Measurements from ENCODE around the gene SMG6. TPM values are rescaled to one million over a fixed set of nuclear protein-coding genes. Genes with fewer than 3 reads are reported as not detected.

The SMG6 gene
- polyA plus RNA-seq, 1 of the 3 experiments (the other 2 are of a cell fraction), result 15.7 TPM

GRCh38 chr17:2085648-2085949 is 218.0 kb downstream of the SMG6 start:
- Histone ChIP-seq H2AFZ (ENCODE audit: low read depth) (no peak overlapping the region), H3K4me1 (ENCODE audit: control insufficient read depth in 1 of 2, insufficient read depth in 2 of 2, low read depth in 1 of 2, low read length in 1 of 2) (peaks cover 33 to 90% of the 10 kb centered on the region in 2 experiments), H3K4me3 (ENCODE audit: low read depth in 2 of 2, low read length in 1 of 2) (no peak overlapping the region), H3K9me2 (no peaks in the 10 kb centered on the region), H3K4me2 (peak overlapping the region; percentile 41; the same call in 1 of the 2 replicates), H3K9me3 (no peaks in the 10 kb centered on the region), H3K9ac (no peak overlapping the region), H3K36me3 (replicated peaks in 1 of 2; ENCODE audit: control insufficient read depth in 1 of 2, insufficient read depth in 2 of 2, low read length in 1 of 2) (peaks cover 9 to 10% of the 10 kb centered on the region in 2 experiments), H4K20me1 (ENCODE audit: insufficient read depth) (no peaks in the 10 kb centered on the region), H3K27me3 (ENCODE audit: insufficient read depth) (no peaks in the 10 kb centered on the region), H3F3A (replicated peaks; ENCODE audit: insufficient read depth) (peaks cover 12% of the 10 kb centered on the region), H3K27ac (ENCODE audit: low read depth in 2 of 2, low read length in 1 of 2) (peak overlapping the region; percentile 57 to 89), H3K79me2 (ENCODE audit: insufficient read depth) (peaks cover 7% of the 10 kb centered on the region; the same call in 1 of the 2 replicates)
- 71% methylated on average over 5 of the region's 5 CpGs for WGBS (ENCODE audit: low lambda C conversion rate)
- DNase-seq, result no peak
- POLR2A ChIA-PET, result interaction anchor here (1.1 kb wide), 1 partner anchor 10 kb away, joined by 5 read pairs; no protein-coding TSS in a partner anchor
- no peak for TF ChIP-seq CHD2 (IDR thresholded peaks at IDR 0.05; ENCODE audit: low read length, partially characterized antibody)
- CTCF ChIA-PET, result interaction anchor here (0.9 to 2.7 kb wide), 6 partner anchors 9 to 159 kb away, joined by 3 to 17 read pairs (median 6); partner anchors contain the start of gene HIC1

GRCh38 chr17:2084766-2085647 is 218.6 kb downstream of the SMG6 start:
- no peak overlapping the region for H2AFZ ChIP-seq (ENCODE audit: low read depth)
- peak; percentile 73 for DNase-seq
- ChIA-PET POLR2A (interaction anchor here (0.8 to 1.1 kb wide), 2 partner anchors 9 to 17 kb away, joined by 3 to 5 read pairs; no protein-coding TSS in a partner anchor), CTCF (interaction anchor here (0.8 to 2.7 kb wide), 10 partner anchors 8 to 160 kb away, joined by 3 to 17 read pairs (median 4); partner anchors contain the start of gene HIC1)
- H3K4me2 ChIP-seq, result peak overlapping the region; percentile 41; the same call in 1 of the 2 replicates
- peaks cover 29 to 86% of the 10 kb centered on the region in 2 experiments for H3K4me1 ChIP-seq (ENCODE audit: control insufficient read depth in 1 of 2, insufficient read depth in 2 of 2, low read depth in 1 of 2, low read length in 1 of 2)
- H3K27me3 ChIP-seq (ENCODE audit: insufficient read depth), result no peaks in the 10 kb centered on the region
- no peaks in the 10 kb centered on the region for H3K9me3 ChIP-seq
- H3K79me2 ChIP-seq (ENCODE audit: insufficient read depth), result peaks cover 6% of the 10 kb centered on the region; the same call in 1 of the 2 replicates
- peak overlapping the region; percentile 6; the same call in 1 of the 2 replicates for H3K9ac ChIP-seq
- no peaks in the 10 kb centered on the region for H4K20me1 ChIP-seq (ENCODE audit: insufficient read depth)
- H3K4me3 ChIP-seq (ENCODE audit: low read depth in 2 of 2, low read length in 1 of 2), result no peak overlapping the region
- H3K36me3 ChIP-seq (replicated peaks in 1 of 2; ENCODE audit: control insufficient read depth in 1 of 2, insufficient read depth in 2 of 2, low read length in 1 of 2), result peaks cover 9 to 10% of the 10 kb centered on the region in 2 experiments
- 53% methylated on average over 13 of the region's 13 CpGs for WGBS (ENCODE audit: low lambda C conversion rate)
- no peaks in the 10 kb centered on the region for H3K9me2 ChIP-seq
- H3K27ac ChIP-seq (ENCODE audit: low read depth in 2 of 2, low read length in 1 of 2), result peak overlapping the region; percentile 57 to 89
- H3F3A ChIP-seq (replicated peaks; ENCODE audit: insufficient read depth), result peaks cover 12% of the 10 kb centered on the region
- TF ChIP-seq SIN3A (IDR thresholded peaks at IDR 0.05; ENCODE audit: borderline replicate concordance, low read depth, low read length), result no peak
- no peak for TF ChIP-seq IRF3 (IDR thresholded peaks at IDR 0.05; ENCODE audit: low read depth, low read length)
- TF ChIP-seq TCF12 (IDR thresholded peaks at IDR 0.05), result peak; percentile 60; the same call in 1 of the 2 replicates
- peak in 1 of 2 experiments; percentile 63; a peak in 2 of 4 replicates for TF ChIP-seq EP300 (IDR thresholded peaks at IDR 0.05; ENCODE audit: borderline replicate concordance in 1 of 2, low read depth in 1 of 2, low read length in 1 of 2)
- TF ChIP-seq TAF1 (IDR thresholded peaks at IDR 0.05; ENCODE audit: borderline replicate concordance, low read depth, low read length), result no peak
- no peak for TF ChIP-seq ZBTB33 (IDR thresholded peaks at IDR 0.05; ENCODE audit: borderline replicate concordance, low read depth)
- TF ChIP-seq RFX5 (IDR thresholded peaks at IDR 0.05; ENCODE audit: low read length), result no peak
- no peak for TF ChIP-seq EZH2phosphoT487 (IDR thresholded peaks at IDR 0.05; ENCODE audit: borderline replicate concordance, low read depth)
- TF ChIP-seq, protein P1, sequence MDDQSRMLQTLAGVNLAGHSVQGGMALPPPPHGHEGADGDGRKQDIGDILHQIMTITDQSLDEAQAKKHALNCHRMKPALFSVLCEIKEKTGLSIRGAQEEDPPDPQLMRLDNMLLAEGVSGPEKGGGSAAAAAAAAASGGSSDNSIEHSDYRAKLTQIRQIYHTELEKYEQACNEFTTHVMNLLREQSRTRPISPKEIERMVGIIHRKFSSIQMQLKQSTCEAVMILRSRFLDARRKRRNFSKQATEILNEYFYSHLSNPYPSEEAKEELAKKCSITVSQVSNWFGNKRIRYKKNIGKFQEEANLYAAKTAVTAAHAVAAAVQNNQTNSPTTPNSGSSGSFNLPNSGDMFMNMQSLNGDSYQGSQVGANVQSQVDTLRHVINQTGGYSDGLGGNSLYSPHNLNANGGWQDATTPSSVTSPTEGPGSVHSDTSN (IDR thresholded peaks at IDR 0.05), result no peak
- TF ChIP-seq GABPA (IDR thresholded peaks at IDR 0.05; ENCODE audit: low read depth), result no peak
- TF ChIP-seq FOXM1 (IDR thresholded peaks at IDR 0.05; ENCODE audit: low read depth), result no peak
- 0 out of 2 replicates have a peak, but pooled peaks have one; percentile 7 for TF ChIP-seq FOXJ3 (CRISPR knock-in tag; IDR thresholded peaks at IDR 0.05)
- TF ChIP-seq ELF1 (IDR thresholded peaks at IDR 0.05), result no peak
- no peak for TF ChIP-seq RXRA (IDR thresholded peaks at IDR 0.05; ENCODE audit: borderline replicate concordance, low read depth)
- no peak; the same call in 1 of the 2 replicates for TF ChIP-seq GATA2 (CRISPR knock-in tag; IDR thresholded peaks at IDR 0.05)
- no peak for TF ChIP-seq JUND (IDR thresholded peaks at IDR 0.05)
- TF ChIP-seq, protein P2, sequence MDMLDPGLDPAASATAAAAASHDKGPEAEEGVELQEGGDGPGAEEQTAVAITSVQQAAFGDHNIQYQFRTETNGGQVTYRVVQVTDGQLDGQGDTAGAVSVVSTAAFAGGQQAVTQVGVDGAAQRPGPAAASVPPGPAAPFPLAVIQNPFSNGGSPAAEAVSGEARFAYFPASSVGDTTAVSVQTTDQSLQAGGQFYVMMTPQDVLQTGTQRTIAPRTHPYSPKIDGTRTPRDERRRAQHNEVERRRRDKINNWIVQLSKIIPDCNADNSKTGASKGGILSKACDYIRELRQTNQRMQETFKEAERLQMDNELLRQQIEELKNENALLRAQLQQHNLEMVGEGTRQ (IDR thresholded peaks at IDR 0.05; ENCODE audit: borderline replicate concordance, low read depth, low read length), result no peak
- TF ChIP-seq USF1 (IDR thresholded peaks at IDR 0.05; ENCODE audit: borderline replicate concordance, low read depth), result no peak
- TF ChIP-seq CHD2 (IDR thresholded peaks at IDR 0.05; ENCODE audit: low read length, partially characterized antibody), result no peak
